Activated naive CD8-positive, alpha-beta T cell (primary cell): ENCODE results near the gene IL11RA.

ENCODE experiments used
- H3K27ac Mint-ChIP-seq: one replicate; pipeline ENCODE4 v1.8.0; 2021; ENCODE audit warnings: mixed read lengths
- H3K27me3 Mint-ChIP-seq: one replicate; pipeline ENCODE4 v1.8.0; 2021; ENCODE audit warnings: mixed read lengths
- H3K36me3 Mint-ChIP-seq: one replicate; pipeline ENCODE4 v1.8.0; 2021; ENCODE audit warnings: mixed read lengths
- H3K4me1 Mint-ChIP-seq: one replicate; pipeline ENCODE4 v1.8.0; 2021; ENCODE audit warnings: low read depth, mixed read lengths
- H3K4me3 Mint-ChIP-seq: one replicate; pipeline ENCODE4 v1.8.0; 2021; ENCODE audit warnings: mild to moderate bottlenecking, mixed read lengths
- H3K9me3 Mint-ChIP-seq: one replicate; pipeline ENCODE4 v1.8.0; 2021; ENCODE audit warnings: low read depth, mixed read lengths

The IL11RA gene

DNA sequence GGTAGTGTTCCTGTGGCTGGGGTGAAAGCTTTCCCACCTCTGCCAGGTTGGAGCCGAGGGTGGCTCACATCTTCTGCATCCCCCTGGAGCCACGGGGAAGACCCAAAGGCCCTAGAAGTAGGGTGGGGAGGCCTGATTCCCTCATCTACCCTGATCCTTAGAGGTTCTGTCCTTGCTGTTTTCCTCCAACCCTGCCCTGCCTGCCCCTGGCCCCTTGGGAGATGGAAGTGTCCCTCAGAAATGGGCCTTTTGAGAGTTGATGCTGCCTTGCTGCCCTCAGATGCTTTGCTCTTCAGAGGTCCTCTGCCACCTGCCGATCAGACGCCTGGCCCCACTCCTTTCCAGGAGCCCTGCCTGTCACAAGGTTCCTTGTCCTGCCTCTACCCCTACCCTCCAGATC, 32.8 kb downstream of the IL11RA start:
- no peaks in the 10 kb centered on the region for H3K9me3 Mint-ChIP-seq
- H3K27me3 Mint-ChIP-seq, result no peaks in the 10 kb centered on the region
- peaks cover 7% of the 10 kb centered on the region for H3K36me3 Mint-ChIP-seq
- no peaks in the 10 kb centered on the region for H3K4me1 Mint-ChIP-seq
- H3K4me3 Mint-ChIP-seq, result no peak overlapping the region
- H3K27ac Mint-ChIP-seq, result no peak overlapping the region

DNA sequence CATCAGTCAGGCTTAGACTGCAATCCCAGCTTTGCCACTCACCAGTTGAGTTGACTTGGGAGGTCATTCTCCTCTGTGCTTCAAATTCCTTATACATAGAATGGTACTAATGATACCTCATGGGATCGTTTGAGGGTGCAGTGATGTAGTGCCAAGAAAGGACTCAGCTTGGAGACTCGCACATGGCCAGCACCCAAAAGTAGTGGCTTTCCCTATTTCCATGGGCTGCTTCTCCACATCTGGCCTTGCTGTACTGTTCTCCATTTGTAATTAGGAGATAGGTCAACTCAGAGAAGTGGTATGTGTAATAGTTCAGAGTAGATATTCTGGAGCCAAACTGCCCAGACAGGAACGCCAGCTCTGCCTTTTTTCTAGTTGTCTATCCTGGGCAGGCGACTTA, 33.6 kb downstream of the IL11RA start:
- no peak overlapping the region for H3K4me3 Mint-ChIP-seq

DNA sequence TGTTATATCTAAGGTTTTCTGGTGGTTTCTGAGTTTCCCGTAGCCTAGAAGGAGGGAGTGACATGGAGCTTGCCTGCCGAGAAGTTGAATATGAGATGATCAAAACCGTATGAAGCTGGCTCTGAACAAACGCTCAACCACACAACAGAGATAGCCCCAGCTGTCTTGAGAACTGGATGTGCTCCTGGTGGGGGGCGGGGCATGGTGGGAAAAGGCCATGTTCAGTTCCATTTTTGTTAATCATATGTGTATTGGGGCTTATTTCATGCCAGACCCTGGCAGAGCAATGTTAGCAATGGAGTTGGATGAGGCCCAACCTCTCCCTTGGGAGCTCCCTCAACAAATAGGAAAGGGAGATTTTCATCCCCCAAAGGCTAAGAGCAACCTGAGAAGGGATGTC, 34.2 kb downstream of the IL11RA start:
- H3K27me3 Mint-ChIP-seq, result no peaks in the 10 kb centered on the region
- peaks cover 5% of the 10 kb centered on the region for H3K36me3 Mint-ChIP-seq
- H3K27ac Mint-ChIP-seq, result no peak overlapping the region
- H3K4me1 Mint-ChIP-seq, result no peaks in the 10 kb centered on the region
- no peak overlapping the region for H3K4me3 Mint-ChIP-seq
- no peaks in the 10 kb centered on the region for H3K9me3 Mint-ChIP-seq

More for the DNA sequence above, 33.6 kb downstream of the IL11RA start:
- Mint-ChIP-seq H3K36me3 (peaks cover 7% of the 10 kb centered on the region), H3K27me3 (no peaks in the 10 kb centered on the region), H3K27ac (no peak overlapping the region), H3K9me3 (no peaks in the 10 kb centered on the region), H3K4me1 (no peaks in the 10 kb centered on the region)

DNA sequence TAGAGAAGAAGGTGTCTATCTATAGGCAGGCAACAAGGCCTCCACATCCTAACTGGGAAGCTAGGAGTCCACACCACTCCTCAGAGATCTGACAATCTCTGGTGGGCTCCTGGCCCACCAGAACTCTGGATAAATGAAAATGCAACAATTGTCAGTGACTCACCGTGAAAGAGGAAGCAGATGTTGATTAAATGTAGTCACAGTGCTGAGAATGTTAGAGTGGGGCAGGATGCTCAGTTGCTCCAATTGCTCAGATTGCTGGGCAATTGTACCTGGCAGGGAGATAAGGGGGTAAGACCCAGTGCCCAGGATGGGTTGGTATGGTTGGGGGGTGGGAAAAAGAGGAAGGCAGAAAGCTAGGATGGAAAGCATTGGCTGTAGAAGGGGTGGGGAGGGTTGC, 34.7 kb downstream of the IL11RA start:
- Mint-ChIP-seq H3K27ac (no peak overlapping the region), H3K9me3 (no peaks in the 10 kb centered on the region), H3K36me3 (peaks cover 3% of the 10 kb centered on the region), H3K4me1 (no peaks in the 10 kb centered on the region), H3K4me3 (no peak overlapping the region), H3K27me3 (no peaks in the 10 kb centered on the region)

DNA sequence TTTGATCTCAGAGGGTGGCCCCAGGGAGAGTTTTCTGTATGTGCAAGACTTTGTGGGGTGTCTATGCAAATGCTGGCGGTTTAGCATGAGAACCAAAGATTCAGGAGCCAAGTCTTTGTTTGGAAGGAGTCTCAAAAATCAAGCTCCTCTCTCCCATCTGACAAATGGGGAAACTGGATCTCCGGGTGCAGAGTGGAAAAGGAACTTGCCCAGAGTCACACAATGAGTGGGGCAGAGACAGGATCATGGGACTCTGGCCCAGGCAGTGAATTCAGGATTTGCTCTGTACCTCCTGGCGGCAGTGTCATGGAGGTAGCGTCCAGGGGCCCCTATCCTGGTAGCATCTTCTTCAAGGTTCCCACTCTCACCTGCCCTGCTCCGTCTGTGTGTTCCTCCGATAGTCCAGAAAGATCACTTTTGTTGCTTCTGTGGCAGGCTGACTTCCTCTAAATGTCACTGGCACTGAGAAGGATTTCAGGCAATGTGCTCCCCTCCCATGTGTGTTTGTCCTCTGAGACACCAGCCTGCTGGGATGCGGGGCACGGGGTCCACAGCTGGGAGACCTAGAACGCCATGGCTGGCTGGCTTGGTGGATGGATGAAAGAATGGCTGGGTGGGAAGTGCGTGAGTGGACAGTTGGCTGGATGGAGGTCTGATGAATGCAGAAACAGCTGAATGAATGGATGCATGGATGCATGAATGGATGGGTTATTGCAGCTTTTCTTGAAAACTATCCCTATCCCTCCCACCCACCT, 35.5 kb downstream of the IL11RA start:
- Mint-ChIP-seq H3K4me3 (no peak overlapping the region), H3K27ac (no peak overlapping the region), H3K4me1 (no peaks in the 10 kb centered on the region), H3K27me3 (no peaks in the 10 kb centered on the region), H3K9me3 (no peaks in the 10 kb centered on the region), H3K36me3 (peaks cover 3% of the 10 kb centered on the region)

DNA sequence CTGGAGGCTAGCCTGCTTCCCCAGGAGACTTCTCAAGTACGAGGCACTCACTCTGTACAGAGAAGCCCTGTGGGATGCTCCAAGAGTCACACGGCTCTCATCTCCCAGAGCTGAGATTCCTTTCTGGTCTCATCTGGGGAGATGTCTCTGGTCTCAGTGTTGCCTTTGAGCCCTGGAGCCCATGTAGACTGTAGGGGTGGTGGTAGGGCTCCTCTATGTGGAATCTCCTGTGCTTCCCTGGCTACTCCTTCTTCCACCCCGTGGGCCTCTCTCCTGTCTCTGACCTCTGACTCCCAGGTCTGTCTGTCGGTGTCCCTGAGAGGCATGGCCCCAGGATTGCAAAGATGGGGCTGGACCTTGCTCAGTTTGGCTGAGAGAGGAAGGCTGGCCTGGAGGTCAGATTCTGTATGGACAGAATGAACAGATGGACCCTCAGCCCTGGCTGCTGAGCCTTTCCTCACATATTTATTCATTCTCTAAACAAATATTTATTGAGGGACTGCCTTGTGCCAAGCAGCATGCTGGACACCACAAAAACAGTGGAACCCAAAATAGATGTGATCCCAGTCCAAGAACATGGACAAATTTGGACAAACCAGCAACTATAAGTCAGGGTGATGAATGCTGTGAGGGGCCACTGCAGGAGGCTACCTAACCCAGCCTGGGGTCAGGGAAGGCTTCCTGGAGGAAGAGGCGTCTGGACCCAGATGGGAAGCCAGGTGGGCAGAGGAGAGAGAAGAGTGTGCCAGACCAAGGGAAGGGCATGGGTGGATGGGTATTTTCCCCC, 36.5 kb downstream of the IL11RA start:
- no peaks in the 10 kb centered on the region for H3K27me3 Mint-ChIP-seq
- no peak overlapping the region for H3K27ac Mint-ChIP-seq
- H3K9me3 Mint-ChIP-seq, result no peaks in the 10 kb centered on the region
- no peaks in the 10 kb centered on the region for H3K4me1 Mint-ChIP-seq
- H3K36me3 Mint-ChIP-seq, result no peaks in the 10 kb centered on the region
- no peak overlapping the region for H3K4me3 Mint-ChIP-seq

DNA sequence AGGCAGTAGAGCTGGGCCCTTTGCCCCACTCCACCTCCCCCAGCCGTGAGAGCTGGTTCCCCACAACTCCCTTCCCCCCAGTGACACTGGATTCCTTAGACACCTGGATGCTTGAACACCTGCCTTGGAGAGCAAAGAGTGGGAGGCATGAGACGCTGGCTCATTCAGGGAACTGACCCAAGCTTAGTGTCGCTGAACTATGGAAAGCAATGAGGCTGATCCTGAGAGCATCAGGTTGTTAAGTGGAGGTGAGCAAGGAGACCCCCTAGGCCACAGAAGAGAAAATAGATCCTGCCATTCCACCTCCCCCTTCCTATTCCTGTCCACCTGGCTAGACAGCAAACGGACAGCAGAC, 37.1 kb downstream of the IL11RA start:
- Mint-ChIP-seq H3K4me1 (no peaks in the 10 kb centered on the region), H3K36me3 (no peaks in the 10 kb centered on the region), H3K27ac (no peak overlapping the region), H3K9me3 (no peaks in the 10 kb centered on the region), H3K4me3 (no peak overlapping the region), H3K27me3 (no peaks in the 10 kb centered on the region)

DNA sequence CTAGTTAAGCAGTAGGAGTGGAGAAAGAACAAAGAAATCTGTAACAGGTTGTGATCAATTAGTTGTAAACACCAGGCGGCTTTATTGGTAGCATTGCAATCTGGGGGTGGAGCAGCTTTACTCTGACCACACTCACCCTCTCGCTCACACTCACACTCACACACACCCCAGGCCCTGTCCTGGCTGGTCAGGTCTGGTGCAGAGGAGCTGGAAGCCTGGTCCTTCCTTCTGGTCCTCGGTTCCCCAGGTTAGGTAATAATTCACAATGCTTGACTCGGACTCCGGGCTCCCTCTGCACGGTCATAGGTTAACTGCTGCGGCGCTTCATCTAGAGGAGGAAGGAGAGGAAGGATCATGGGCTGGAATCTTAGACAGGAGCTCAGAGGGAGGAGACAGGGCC, 37.5 kb downstream of the IL11RA start:
- Mint-ChIP-seq H3K36me3 (no peaks in the 10 kb centered on the region), H3K9me3 (no peaks in the 10 kb centered on the region), H3K27me3 (no peaks in the 10 kb centered on the region), H3K27ac (no peak overlapping the region), H3K4me1 (no peaks in the 10 kb centered on the region), H3K4me3 (no peak overlapping the region)

DNA sequence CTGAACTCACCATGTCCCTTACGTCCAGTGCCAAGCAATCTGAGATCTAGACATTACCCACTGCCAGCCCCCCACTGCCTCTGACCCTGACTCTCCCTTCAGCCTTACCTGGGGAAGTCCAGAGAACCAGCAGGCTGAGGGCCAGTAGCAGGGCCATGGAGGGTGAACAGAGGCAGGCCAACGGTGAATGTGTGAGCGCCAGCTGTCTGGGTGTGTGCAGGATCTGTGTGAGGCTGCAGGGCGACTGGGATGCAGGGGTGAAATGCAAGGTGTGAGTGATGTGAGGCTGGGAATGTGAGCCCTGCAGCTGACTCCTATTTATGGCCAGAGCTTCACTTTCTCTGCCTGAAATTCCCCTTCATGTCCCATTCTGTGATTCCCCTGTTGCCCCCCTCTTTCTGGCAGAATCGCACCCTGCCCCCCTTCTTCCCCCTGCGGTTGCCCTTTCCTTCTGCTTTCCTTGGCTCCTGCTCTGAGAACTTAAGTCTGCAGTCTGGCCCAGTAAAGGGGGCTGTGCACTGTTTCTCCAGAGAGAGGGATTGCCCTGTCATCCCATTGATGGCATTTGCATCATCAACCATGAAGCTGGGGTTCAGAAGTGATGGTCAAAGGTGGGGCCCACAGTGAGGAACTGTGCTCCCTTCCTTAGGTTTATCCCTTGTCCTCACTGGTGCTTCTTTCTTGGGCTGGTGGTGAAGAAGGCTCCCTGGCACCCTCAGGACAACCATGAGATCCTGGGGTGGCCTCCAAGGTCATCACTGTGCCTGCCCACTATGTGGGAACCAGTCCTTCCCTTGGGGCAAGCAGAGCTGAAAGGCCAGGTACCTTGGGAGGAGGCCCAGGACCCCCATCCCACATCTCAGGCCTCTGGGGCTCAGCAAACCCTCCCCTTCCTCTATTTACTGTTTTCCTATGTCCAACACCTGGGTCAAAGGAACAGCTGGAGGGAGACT, 39.3 kb downstream of the IL11RA start, which contains the start of gene CCL19:
Gene CCL19 (minus strand): TSS at position 294 of the 953 bp plus-strand sequence. CDS start 137 bp downstream, at position 157.
- Mint-ChIP-seq H3K4me1 (no peaks in the 10 kb centered on the region), H3K9me3 (no peaks in the 10 kb centered on the region), H3K27ac (no peak within 1 kb of the TSS), H3K4me3 (no peak within 1 kb of the TSS), H3K36me3 (no peaks in the 10 kb centered on the region), H3K27me3 (no peaks in the 10 kb centered on the region)

DNA sequence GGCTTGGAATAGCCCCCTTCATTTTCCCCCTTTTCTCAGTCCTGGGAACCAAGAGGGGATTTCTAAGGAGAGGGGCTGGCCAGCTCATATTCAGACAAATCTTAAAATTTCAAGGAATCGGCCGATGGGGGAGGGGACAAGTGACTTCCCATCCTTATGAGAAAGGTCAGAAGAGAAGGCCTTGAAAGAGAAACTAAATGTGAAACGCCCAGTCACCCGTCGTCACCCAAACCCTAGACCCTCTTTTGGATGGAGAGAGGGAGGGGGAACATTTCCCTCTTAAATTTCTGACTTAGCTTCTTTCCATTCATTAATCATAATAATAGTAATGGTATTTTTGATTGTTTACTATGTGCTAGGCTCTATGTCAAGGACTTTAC, 39.9 kb downstream of the IL11RA start:
- no peaks in the 10 kb centered on the region for H3K9me3 Mint-ChIP-seq
- no peaks in the 10 kb centered on the region for H3K27me3 Mint-ChIP-seq
- no peaks in the 10 kb centered on the region for H3K36me3 Mint-ChIP-seq
- H3K4me1 Mint-ChIP-seq, result no peaks in the 10 kb centered on the region
- H3K4me3 Mint-ChIP-seq, result no peak overlapping the region
- H3K27ac Mint-ChIP-seq, result no peak overlapping the region

DNA sequence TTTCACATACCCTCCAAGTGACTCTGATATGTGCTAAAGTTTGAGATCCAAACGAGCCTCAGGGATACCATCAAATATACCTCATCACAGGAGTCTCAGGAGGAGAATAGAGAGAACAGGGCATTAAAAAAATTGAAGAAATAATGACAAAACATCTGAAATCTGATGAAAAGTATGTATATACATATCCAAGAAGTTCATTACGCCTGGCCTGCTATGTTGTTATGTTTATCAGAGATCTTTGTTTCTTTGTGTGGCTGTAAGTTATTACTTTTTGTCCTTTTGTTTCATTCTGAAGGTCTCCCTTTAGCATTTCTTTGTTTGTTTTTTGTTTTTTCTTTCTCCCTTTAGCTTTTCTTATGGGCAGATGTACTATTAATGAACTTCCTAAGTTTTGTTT, 41.6 kb downstream of the IL11RA start:
- Mint-ChIP-seq H3K4me1 (no peaks in the 10 kb centered on the region), H3K36me3 (no peaks in the 10 kb centered on the region), H3K27ac (no peak overlapping the region), H3K4me3 (no peak overlapping the region), H3K27me3 (no peaks in the 10 kb centered on the region), H3K9me3 (no peaks in the 10 kb centered on the region)

DNA sequence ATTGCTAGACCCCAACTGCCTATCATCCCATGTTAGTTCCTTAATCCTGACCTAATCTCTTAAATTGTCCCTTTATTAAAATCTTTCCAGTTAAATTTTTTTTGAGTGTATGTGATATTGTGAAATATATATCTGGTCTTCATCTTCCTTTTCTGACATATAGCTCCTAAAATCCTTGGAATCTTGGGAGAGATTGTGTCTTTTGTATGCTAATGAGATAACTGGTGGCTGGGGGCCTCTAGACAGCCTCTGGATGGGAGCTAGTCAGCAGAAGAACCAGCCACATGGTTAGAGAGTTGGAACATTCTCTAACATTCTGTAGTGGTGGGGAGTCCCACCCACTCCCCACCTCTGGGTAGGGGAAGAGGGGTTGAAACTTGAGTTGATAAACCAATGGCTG, 42.8 kb downstream of the IL11RA start:
- no peaks in the 10 kb centered on the region for H3K9me3 Mint-ChIP-seq
- H3K27me3 Mint-ChIP-seq, result no peaks in the 10 kb centered on the region
- no peaks in the 10 kb centered on the region for H3K36me3 Mint-ChIP-seq
- no peak overlapping the region for H3K27ac Mint-ChIP-seq
- no peaks in the 10 kb centered on the region for H3K4me1 Mint-ChIP-seq
- no peak overlapping the region for H3K4me3 Mint-ChIP-seq

DNA sequence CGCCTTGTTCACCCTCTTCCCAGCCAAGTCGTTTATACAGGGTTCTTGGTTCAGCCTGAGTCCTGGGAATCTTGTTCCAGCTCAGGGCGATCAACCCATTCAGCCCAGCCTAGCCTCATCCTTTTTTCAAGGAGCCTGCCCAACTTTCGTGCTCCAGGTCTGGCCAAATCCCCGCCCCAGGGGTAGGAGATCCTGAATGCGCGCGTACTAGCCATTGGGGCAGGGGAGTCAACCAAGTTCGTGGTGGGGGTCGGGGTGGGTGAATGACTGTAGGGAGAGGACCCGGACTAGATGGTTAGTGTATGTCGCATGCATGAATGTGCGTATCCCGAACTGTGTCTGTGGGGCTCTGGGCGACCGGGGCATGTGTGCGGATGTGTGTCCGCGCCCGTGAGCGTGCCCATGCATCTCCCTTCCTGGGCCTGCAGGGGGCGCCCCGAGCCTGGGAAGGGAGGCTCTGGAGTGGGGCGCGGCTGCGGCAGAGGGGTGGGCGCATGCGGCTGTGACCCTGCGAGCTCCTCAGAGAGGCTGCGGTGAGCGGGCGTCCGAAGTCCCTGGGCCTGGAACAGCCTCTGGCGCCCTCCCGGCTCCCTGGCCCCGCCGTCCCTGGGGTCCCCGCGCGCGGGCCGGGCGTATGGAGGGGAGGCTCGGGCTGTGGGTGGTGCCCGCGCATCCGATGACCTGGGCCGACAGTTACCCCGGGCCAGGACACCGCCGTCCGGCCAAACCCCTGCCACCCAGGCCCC, 49.2 kb downstream of the IL11RA start:
- Mint-ChIP-seq H3K9me3 (no peaks in the 10 kb centered on the region), H3K4me3 (peak overlapping the region; percentile 66), H3K27me3 (peaks cover 3% of the 10 kb centered on the region), H3K36me3 (no peaks in the 10 kb centered on the region), H3K27ac (no peak overlapping the region), H3K4me1 (peaks cover 8% of the 10 kb centered on the region)
